B cell (primary cell): ENCODE measurements around the gene RASGEF1B. TPM values are rescaled to one million over a fixed set of nuclear protein-coding genes. Genes with fewer than 3 reads are reported as not detected.

Source experiments
- ATAC-seq: fragments of 200-7000 bp; cut with Tn5 transposase; one replicate; pipeline ENCODE4 v1.10.0; 2021; ENCODE audit warnings: low read depth, mild to moderate bottlenecking, moderate number of reproducible peaks, moderate library complexity
- CTCF ChIA-PET: fragments of 350-600 bp; sonication (Branson Sonifier 250); formaldehyde crosslinking; loops from one replicate; lab custom pipeline; 2021; ENCODE audit warnings: antibody characterized with exemption, inconsistent platforms; lab: Charles Lee
- POLR2A ChIA-PET: fragments of 350-600 bp; sonication (Branson Sonifier 250); formaldehyde crosslinking; loops from one replicate; lab custom pipeline; 2021; ENCODE audit warnings: antibody characterized with exemption; lab: Charles Lee
- DNase-seq: peaks from one replicate; pipeline ENCODE4 v3.0.0; 2013
- H2AFZ ChIP-seq: 2 replicates; pipeline ENCODE4 v1.6.1; 2012; ENCODE audit warnings: mild to moderate bottlenecking, low read depth, low read length; ENCODE audit not compliant: insufficient read depth, poor library complexity, severe bottlenecking
- H3K27ac ChIP-seq, 2 donors: 1 replicate in 1 of 2; 2 replicates in 1 of 2; pipeline ENCODE4 v1.5.1; 2012 to 2013; ENCODE audit warnings: low read length in 2 of 2, mild to moderate bottlenecking in 2 of 2, moderate library complexity in 1 of 2
- H3K27me3 ChIP-seq, 4 experiments: fragments of 200-600 bp in 1 of 4; sonication (generic) in 1 of 4; replicated peaks in 1 of 4; 1 replicate in 2 of 4; 2 replicates in 2 of 4; pipeline versions ENCODE4 v1.6.1 to v1.7.0; 2013 to 2016; ENCODE audit warnings: low read length in 3 of 4, mild to moderate bottlenecking in 2 of 4, mixed read lengths in 1 of 4, moderate library complexity in 1 of 4; ENCODE audit not compliant: insufficient read depth in 4 of 4, control insufficient read depth in 3 of 4; ENCODE audit errors: control extremely low read depth in 1 of 4
- H3K36me3 ChIP-seq, 2 experiments: replicated peaks in 1 of 2; 1 replicate in 1 of 2; 2 replicates in 1 of 2; pipeline versions ENCODE4 v1.6.1 to v1.7.1; 2013; ENCODE audit warnings: low read length in 1 of 2; ENCODE audit not compliant: insufficient read depth in 2 of 2, control insufficient read depth in 1 of 2; ENCODE audit errors: control extremely low read depth in 1 of 2, extremely low read depth in 1 of 2
- H3K4me1 ChIP-seq, 2 donors: fragments of 200-600 bp in 1 of 2; sonication (generic) in 1 of 2; 1 replicate in 1 of 2; 2 replicates in 1 of 2; pipeline versions ENCODE4 v1.5.1 to v1.6.1; 2013 to 2017; ENCODE audit warnings: low read length in 2 of 2; ENCODE audit not compliant: control insufficient read depth in 2 of 2, insufficient read depth in 2 of 2
- H3K4me2 ChIP-seq: replicated peaks from 2 replicates; pipeline ENCODE3; 2012; ENCODE audit warnings: mild to moderate bottlenecking, low read depth, low read length; ENCODE audit not compliant: poor library complexity, severe bottlenecking
- H3K4me3 ChIP-seq, 5 experiments: fragments of 200-600 bp in 1 of 5; sonication (generic) in 1 of 5; 1 replicate in 3 of 5; 2 replicates in 2 of 5; pipeline versions ENCODE4 v1.5.1 to v1.7.0; 2011 to 2016; ENCODE audit warnings: low read length in 4 of 5, mild to moderate bottlenecking in 4 of 5, low read depth in 2 of 5, control low read depth in 1 of 5, moderate library complexity in 1 of 5; ENCODE audit not compliant: insufficient read depth in 1 of 5; ENCODE audit errors: control extremely low read depth in 1 of 5, extremely low read depth in 1 of 5
- H3K79me2 ChIP-seq: fragments of 200-600 bp; sonication (generic); one replicate; pipeline ENCODE4 v1.6.0; 2016; ENCODE audit warnings: low read length; ENCODE audit not compliant: control insufficient read depth, insufficient read depth
- H3K9ac ChIP-seq: fragments of 200-600 bp; sonication (generic); 2 replicates; pipeline ENCODE4 v1.6.1; 2017; ENCODE audit warnings: mild to moderate bottlenecking, low read length, moderate library complexity
- H3K9me3 ChIP-seq, 3 donors: one replicate each; pipeline versions ENCODE4 v1.6.1 to v1.7.1; 2013; ENCODE audit warnings: low read length in 2 of 3; ENCODE audit not compliant: control insufficient read depth in 2 of 3, insufficient read depth in 1 of 3; ENCODE audit errors: control extremely low read depth in 1 of 3
- H4K20me1 ChIP-seq: 2 replicates; pipeline ENCODE4 v1.6.0; 2012; ENCODE audit warnings: mild to moderate bottlenecking, low read length; ENCODE audit not compliant: insufficient read depth, control insufficient read depth, poor library complexity, severe bottlenecking
- H3K27ac Mint-ChIP-seq: one replicate; pipeline ENCODE4 v1.8.0; 2021; ENCODE audit warnings: mixed read lengths
- H3K27me3 Mint-ChIP-seq: one replicate; pipeline ENCODE4 v1.8.0; 2021; ENCODE audit warnings: mixed read lengths
- H3K4me1 Mint-ChIP-seq: one replicate; pipeline ENCODE4 v1.8.0; 2021; ENCODE audit warnings: mixed read lengths
- H3K4me3 Mint-ChIP-seq: one replicate; pipeline ENCODE4 v1.8.0; 2021; ENCODE audit warnings: mixed read lengths
- H3K9me3 Mint-ChIP-seq: one replicate; pipeline ENCODE4 v1.8.0; 2022; ENCODE audit warnings: mixed read lengths; ENCODE audit not compliant: insufficient read depth
- CTCF ChIP-seq: fragments of 200-600 bp; IDR thresholded peaks from one replicate; pipeline ENCODE4 v1.8.0; 2022; ENCODE audit warnings: antibody characterized with exemption, mild to moderate bottlenecking
- EZH2 ChIP-seq: IDR thresholded peaks from 2 replicates; pipeline ENCODE4 v1.6.1; 2012; ENCODE audit warnings: borderline replicate concordance, low read depth, mild to moderate bottlenecking, moderate library complexity, low read length; ENCODE audit not compliant: insufficient read depth, poor library complexity, severe bottlenecking
- WGBS: methylation state at CpG from one replicate; pipeline ENCODE4 v1.1.5; 2013; ENCODE audit warnings: missing lambda C conversion rate; ENCODE audit not compliant: insufficient coverage; 5-methylcytosine and 5-hydroxymethylcytosine counted together
- intact Hi-C: fragments of 100-400 bp; cut with micrococcal nuclease; formaldehyde crosslinking; loops from one replicate; pipeline ENCODE4 v1.10.0; 2022
- polyA plus RNA-seq: library from polyadenylated mRNA; depleted of rRNA; stranded (reverse); fragments of >200 nt; gene quantifications from 2 replicates; pipeline ENCODE4 v1.2.3, GENCODE V29; 2012
- total RNA-seq, 2 donors: library from RNA; stranded (reverse); fragments of 120-200 nt in 1 of 2; gene quantifications; 1 replicate in 1 of 2; 2 replicates in 1 of 2; pipeline versions ENCODE4 v1.2.3 to v1.2.4, GENCODE V29; 2013 to 2022

RASGEF1B gene
- total and polyA plus RNA-seq, 2 donors (not counting 1 experiment from before 2014, with no cell fraction given) = 20.4 to 130 TPM

- Mint-ChIP-seq H3K4me3 (no peak overlapping the region), H3K27ac (peak overlapping the region; percentile 21), H3K9me3 (no peaks in the 10 kb centered on the region), H3K27me3 (no peaks in the 10 kb centered on the region), H3K4me1 (peaks cover 34% of the 10 kb centered on the region)
- Histone ChIP-seq H3K4me1 (peaks cover 12 to 24% of the 10 kb centered on the region in 2 donors), H3K9me3 (no peaks in the 10 kb centered on the region), H3K27me3 (no peaks in the 10 kb centered on the region), H3K79me2 (no peaks in the 10 kb centered on the region), H3K4me3 (no peak overlapping the region), H3K9ac (no peak overlapping the region), H3K27ac (no peak overlapping the region), H3K4me2 (no peak overlapping the region), H2AFZ (no peak overlapping the region), H3K36me3 (peaks cover 3 to 44% of the 10 kb centered on the region in 2 experiments), H4K20me1 (peaks cover 17% of the 10 kb centered on the region)
- intact Hi-C loops = loop anchor here (5.0 kb wide), 2 partner anchors 418 to 948 kb away; partner anchors contain the start of gene HNRNPD
- no peak for ATAC-seq
- WGBS = 80% methylated on average over 1 of the region's 6 CpGs
- ChIA-PET CTCF (interaction anchor here (1.2 to 1.5 kb wide), 2 partner anchors 30 to 420 kb away, joined by 3 to 8 read pairs; no protein-coding TSS in a partner anchor), POLR2A (interaction anchor here (0.7 kb wide), 1 partner anchor 399 kb away, joined by 4 read pairs; no protein-coding TSS in a partner anchor)
- TF ChIP-seq EZH2 = no peak
- no peak for TF ChIP-seq CTCF
- peak; percentile 35 for DNase-seq
These were observed 47.4 kb downstream of the RASGEF1B start for GRCh38 chr4:81424336-81424735.

- no peaks in the 10 kb centered on the region for H3K79me2 ChIP-seq
- peaks cover 5% of the 10 kb centered on the region for H4K20me1 ChIP-seq
- H3K36me3 ChIP-seq = peaks cover 2 to 28% of the 10 kb centered on the region in 2 experiments
- peak overlapping the region; percentile 64 for H3K27ac Mint-ChIP-seq
- no CpG with 5 or more reads among the region's 1 CpG for WGBS
- H3K27me3 Mint-ChIP-seq = no peaks in the 10 kb centered on the region
- no peaks in the 10 kb centered on the region for H3K9me3 ChIP-seq
- no peaks in the 10 kb centered on the region for H3K27me3 ChIP-seq
- ChIA-PET CTCF (interaction anchor here (1.0 to 1.4 kb wide), 2 partner anchors 17 to 846 kb away, joined by 4 read pairs; no protein-coding TSS in a partner anchor), POLR2A (interaction anchor here (0.7 kb wide), 1 partner anchor 45 kb away, joined by 5 read pairs; no protein-coding TSS in a partner anchor)
- H3K4me2 ChIP-seq = no peak overlapping the region
- H3K4me3 Mint-ChIP-seq = peak overlapping the region; percentile 27
- H3K9me3 Mint-ChIP-seq = no peaks in the 10 kb centered on the region
- peak; percentile 23 for DNase-seq
- H3K4me1 ChIP-seq = peaks cover 12 to 24% of the 10 kb centered on the region in 2 donors
- peaks cover 42% of the 10 kb centered on the region for H3K4me1 Mint-ChIP-seq
- no peak overlapping the region for H3K9ac ChIP-seq
- intact Hi-C loops = loop anchor here (5.0 kb wide), 2 partner anchors 420 to 950 kb away; partner anchors contain the start of gene HNRNPD
- no peak for ATAC-seq
- peak overlapping the region in 1 of 2 donors; percentile 17 for H3K27ac ChIP-seq
- no peak overlapping the region for H3K4me3 ChIP-seq
- H2AFZ ChIP-seq = no peak overlapping the region
- TF ChIP-seq CTCF = no peak
- no peak for TF ChIP-seq EZH2
These were observed 49.1 kb downstream of the RASGEF1B start for GRCh38 chr4:81422595-81422994.
